ENCODE results near the gene SCN1A.

The SCN1A gene

DNA sequence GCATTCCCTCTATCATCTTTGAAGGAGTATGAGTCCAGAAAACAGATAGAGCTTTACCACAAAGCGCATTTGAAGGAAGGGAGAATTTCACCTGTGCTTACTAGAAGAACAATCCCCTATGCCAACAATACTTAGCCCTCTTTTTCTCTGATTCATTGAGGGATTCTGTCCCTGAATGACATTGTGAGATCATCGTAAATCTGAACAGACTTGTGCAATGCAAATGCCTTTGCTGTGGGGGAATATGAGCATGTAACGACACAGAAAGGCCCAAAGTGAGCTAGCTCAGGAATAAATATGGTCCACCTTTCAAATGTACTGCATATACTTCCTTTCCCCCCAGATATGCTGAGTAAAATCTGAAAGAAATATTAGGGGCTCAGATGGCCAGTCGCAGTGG, 67.6 kb downstream of the SCN1A start:
- Histone ChIP-seq H3K27me3 (ENCODE audit: control insufficient read depth, insufficient read depth, low read length) (no peaks in the 10 kb centered on the region), H3K27ac (no peak overlapping the region), H3K9ac (no peak overlapping the region), H3K4me2 (ENCODE audit: low read length) (no peak overlapping the region), H3K4me1 (no peaks in the 10 kb centered on the region), H3K9me3 (ENCODE audit: control insufficient read depth, low read length) (no peaks in the 10 kb centered on the region), H2AFZ (no peak overlapping the region), H3K4me3 (ENCODE audit: low read depth, low read length) (no peak overlapping the region), H3K79me2 (no peaks in the 10 kb centered on the region), H3K36me3 (ENCODE audit: control insufficient read depth, insufficient read depth, low read length) (no peaks in the 10 kb centered on the region)
- no peak for TF ChIP-seq CTCF (IDR thresholded peaks at IDR 0.05)

DNA sequence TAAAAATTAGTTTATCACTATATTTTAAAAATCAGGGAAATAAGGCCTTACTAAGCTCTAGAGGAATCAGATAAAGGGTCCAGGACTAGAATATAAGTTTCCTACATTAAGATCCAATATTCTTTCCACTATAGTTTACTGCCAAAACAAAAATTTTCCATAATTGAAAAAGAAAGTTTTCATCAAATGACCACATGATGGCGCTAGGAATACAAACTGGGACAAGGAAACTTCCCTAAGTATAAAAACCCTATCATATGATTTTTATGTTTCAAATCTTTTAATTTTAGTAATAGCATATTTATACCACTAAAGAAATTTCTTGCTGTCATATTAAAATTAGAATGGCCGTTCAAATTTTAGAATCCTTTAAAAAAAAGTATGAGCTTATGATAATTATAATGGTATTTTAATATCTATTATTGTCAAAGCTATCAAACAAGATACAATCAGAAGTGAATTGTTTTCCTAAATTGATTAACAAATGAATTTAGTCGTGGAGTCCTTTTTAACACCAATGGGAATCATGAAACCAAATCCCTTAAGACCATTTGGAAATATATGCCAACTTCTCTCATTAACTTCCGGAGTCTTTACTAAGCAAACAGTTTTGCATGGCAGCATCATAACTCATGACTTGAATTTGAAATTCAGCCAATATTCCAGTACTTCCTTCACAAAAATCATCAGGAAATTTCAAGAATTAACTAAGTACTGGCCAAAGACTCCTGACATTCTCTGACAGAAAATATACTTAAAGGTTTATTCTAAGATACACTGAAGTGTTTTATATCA, 70.3 kb downstream of the SCN1A start:
- TF ChIP-seq CTCF (IDR thresholded peaks at IDR 0.05) = peak; percentile 31
- no peak overlapping the region for H3K27ac ChIP-seq
- no peaks in the 10 kb centered on the region for H3K4me1 ChIP-seq
- H3K4me3 ChIP-seq (ENCODE audit: low read depth, low read length) = no peak overlapping the region
- H3K9ac ChIP-seq = no peak overlapping the region
- no peaks in the 10 kb centered on the region for H3K79me2 ChIP-seq
- no peaks in the 10 kb centered on the region for H3K9me3 ChIP-seq (ENCODE audit: control insufficient read depth, low read length)
- H3K4me2 ChIP-seq (ENCODE audit: low read length) = no peak overlapping the region
- H3K36me3 ChIP-seq (ENCODE audit: control insufficient read depth, insufficient read depth, low read length) = no peaks in the 10 kb centered on the region
- H2AFZ ChIP-seq = no peak overlapping the region
- H3K27me3 ChIP-seq (ENCODE audit: control insufficient read depth, insufficient read depth, low read length) = no peaks in the 10 kb centered on the region

DNA sequence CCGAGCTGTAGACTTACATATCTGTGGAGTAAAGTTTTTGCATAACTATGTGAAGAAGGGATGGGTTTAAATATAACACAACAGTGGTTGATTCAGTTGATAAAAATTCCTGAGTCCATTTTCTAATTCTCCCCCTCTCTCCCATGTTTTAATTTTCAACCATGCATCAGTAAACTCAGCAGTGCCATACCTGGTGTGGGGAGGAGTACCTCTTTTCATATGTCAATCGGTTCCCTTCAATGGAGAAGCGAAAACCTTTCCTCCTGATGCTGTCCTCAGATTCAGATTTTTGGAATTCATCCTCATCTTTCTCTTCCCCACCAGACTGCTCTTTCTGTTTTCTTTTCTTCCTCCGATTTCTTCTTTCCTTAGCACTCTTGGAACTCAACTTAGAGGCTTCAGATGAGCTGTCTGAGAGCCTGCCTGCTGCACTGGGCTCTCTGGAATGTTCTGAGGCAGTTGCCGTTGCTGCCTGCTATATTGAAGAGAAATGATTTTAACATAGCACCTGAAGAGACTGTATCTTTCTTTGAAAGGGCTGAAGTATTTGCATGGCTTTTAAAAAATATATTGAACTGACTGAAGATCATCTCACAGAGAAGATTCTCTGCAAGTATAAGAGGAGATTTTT, 82.9 kb downstream of the SCN1A start:
- no peaks in the 10 kb centered on the region for H3K27me3 ChIP-seq (ENCODE audit: control insufficient read depth, insufficient read depth, low read length)
- no peak overlapping the region for H2AFZ ChIP-seq
- H3K9ac ChIP-seq = no peak overlapping the region
- H3K9me3 ChIP-seq (ENCODE audit: control insufficient read depth, low read length) = no peaks in the 10 kb centered on the region
- H3K4me1 ChIP-seq = no peaks in the 10 kb centered on the region
- H3K79me2 ChIP-seq = no peaks in the 10 kb centered on the region
- no peak for TF ChIP-seq CTCF (IDR thresholded peaks at IDR 0.05)
- H3K27ac ChIP-seq = no peak overlapping the region
- no peaks in the 10 kb centered on the region for H3K36me3 ChIP-seq (ENCODE audit: control insufficient read depth, insufficient read depth, low read length)
- H3K4me2 ChIP-seq (ENCODE audit: low read length) = no peak overlapping the region
- no peak overlapping the region for H3K4me3 ChIP-seq (ENCODE audit: low read depth, low read length)

DNA sequence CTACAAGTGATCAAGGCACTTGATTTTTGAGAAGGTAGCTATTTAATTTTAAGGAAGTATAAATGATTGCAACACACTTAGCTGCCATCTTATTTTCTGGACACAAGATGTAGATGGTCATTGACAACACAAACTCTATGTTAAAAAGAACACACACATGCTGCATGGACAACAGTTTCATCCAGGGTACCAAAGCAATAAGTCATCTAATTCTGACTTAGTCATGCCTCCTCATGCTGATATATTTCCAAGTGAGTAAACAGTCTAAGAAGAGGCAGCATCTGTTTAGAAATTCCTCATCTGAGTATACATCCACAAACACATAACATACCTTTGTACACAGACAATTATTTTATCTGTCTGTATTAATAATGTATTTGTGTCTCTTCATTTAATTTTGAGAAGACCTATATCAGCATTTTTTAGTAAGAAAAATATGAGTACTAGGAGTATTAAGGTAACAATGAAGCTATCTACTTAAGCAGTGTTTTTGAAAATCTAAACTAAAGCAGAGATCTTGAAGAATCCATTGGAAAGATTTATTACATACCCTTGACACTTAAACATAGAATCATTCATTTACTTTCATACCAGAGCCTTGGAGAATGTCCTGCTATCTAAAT, 84.9 kb downstream of the SCN1A start:
- Histone ChIP-seq H3K79me2 (no peaks in the 10 kb centered on the region), H3K27me3 (ENCODE audit: control insufficient read depth, insufficient read depth, low read length) (no peaks in the 10 kb centered on the region), H3K27ac (no peak overlapping the region), H3K4me3 (ENCODE audit: low read depth, low read length) (no peak overlapping the region), H3K4me2 (ENCODE audit: low read length) (no peak overlapping the region), H3K9me3 (ENCODE audit: control insufficient read depth, low read length) (no peaks in the 10 kb centered on the region), H2AFZ (no peak overlapping the region), H3K9ac (no peak overlapping the region), H3K4me1 (no peaks in the 10 kb centered on the region), H3K36me3 (ENCODE audit: control insufficient read depth, insufficient read depth, low read length) (no peaks in the 10 kb centered on the region)
- TF ChIP-seq CTCF (IDR thresholded peaks at IDR 0.05) = no peak
